B cell (primary cell): Measurements from ENCODE around the gene KRTAP9-8.

ENCODE experiments used
- EZH2 ChIP-seq: IDR thresholded peaks from 2 replicates; pipeline ENCODE4 v1.6.1; 2012; ENCODE audit warnings: borderline replicate concordance, low read depth, mild to moderate bottlenecking, moderate library complexity, low read length; ENCODE audit not compliant: insufficient read depth, poor library complexity, severe bottlenecking
- TF ChIP-seq, protein P1 (sequence below): fragments of 200-600 bp; IDR thresholded peaks from one replicate; pipeline ENCODE4 v1.8.0; 2022; ENCODE audit warnings: antibody characterized with exemption, mild to moderate bottlenecking

GRCh38 chr17:41199421-41200078 lies 38.2 kb upstream of the KRTAP9-8 start:
- TF ChIP-seq EZH2, result no peak
- TF ChIP-seq, protein P1, sequence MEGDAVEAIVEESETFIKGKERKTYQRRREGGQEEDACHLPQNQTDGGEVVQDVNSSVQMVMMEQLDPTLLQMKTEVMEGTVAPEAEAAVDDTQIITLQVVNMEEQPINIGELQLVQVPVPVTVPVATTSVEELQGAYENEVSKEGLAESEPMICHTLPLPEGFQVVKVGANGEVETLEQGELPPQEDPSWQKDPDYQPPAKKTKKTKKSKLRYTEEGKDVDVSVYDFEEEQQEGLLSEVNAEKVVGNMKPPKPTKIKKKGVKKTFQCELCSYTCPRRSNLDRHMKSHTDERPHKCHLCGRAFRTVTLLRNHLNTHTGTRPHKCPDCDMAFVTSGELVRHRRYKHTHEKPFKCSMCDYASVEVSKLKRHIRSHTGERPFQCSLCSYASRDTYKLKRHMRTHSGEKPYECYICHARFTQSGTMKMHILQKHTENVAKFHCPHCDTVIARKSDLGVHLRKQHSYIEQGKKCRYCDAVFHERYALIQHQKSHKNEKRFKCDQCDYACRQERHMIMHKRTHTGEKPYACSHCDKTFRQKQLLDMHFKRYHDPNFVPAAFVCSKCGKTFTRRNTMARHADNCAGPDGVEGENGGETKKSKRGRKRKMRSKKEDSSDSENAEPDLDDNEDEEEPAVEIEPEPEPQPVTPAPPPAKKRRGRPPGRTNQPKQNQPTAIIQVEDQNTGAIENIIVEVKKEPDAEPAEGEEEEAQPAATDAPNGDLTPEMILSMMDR, result no peak
